Measurements from ENCODE around the gene SH3PXD2A. TPM values are rescaled to one million over a fixed set of nuclear protein-coding genes. Genes with fewer than 3 reads are reported as not detected.
"Not testable (repeated sequence)": the region's sequence is repeated elsewhere in the genome, so short reads cannot be mapped to it uniquely, and the experiment has no call there.

Gene SH3PXD2A
- total RNA-seq, 1 experiment from 2014 or later = 3.1 TPM

- in situ Hi-C loops (cut with HindIII; ENCODE audit: low pct_unique_long_range_greater_than_20kb, low sequenced_read_pairs); DNase-seq (ENCODE audit: low read depth): not testable (repeated sequence)
These were observed 249.3 kb downstream of the SH3PXD2A start for GRCh38 chr10:103606097-103606438.

DNA sequence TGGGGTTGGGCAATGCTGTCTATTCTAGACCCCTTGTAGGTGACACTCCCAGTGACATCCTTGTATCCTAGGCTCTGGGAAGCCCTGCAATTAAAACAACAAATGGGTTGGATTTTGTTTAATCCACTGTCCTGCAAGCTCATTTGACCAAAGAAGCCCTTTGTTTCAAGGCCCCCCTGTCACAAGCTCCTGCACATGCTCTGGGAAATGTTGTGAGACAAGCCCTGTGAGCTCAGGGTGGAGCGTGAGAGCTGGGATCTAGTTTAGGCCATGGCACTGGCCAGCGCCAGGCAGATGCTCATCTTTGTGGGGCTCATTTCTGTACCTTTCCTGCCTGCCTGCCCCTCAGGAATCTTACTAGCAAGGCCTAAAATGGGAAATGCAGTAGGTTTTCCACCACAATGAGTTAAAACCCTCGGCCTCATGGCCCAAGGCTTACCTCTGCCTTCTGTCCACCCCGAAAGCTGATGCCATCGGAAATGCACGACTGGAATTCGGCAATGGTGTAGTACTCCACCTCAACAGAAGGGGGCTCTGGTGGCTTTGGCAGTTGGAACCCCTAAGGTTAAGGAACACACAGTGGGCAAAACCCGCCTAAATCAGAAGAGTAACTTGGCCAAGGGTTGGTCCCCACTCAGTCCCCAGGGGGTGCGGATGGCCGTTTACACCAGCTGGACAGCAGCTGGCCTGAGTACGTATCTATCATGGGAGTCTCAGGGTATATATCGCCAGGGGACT lies 249.8 kb downstream of the SH3PXD2A start:
- no peak for DNase-seq (ENCODE audit: low read depth)
- in situ Hi-C loops (cut with HindIII; ENCODE audit: low pct_unique_long_range_greater_than_20kb, low sequenced_read_pairs) = no loop called here

DNA sequence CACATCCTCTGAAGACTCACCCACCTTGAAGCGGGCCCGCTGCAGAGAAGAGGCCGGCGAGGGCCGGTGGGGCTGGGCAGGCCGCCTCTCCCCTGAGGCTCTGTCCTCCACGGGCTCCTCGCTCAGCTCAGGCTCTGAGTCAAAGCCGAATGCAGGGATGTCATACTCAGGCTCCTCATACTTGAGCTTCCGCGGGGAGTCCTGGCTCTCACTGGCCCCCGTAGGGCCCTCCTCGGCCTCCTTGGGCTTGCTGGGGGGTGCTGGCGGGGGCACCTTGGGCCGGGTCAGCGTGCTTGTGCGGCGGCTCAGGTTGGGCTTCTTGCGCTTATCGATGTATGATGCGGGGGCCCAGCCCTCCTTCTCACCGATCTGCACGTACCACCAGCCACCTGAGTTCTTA lies 252.0 kb downstream of the SH3PXD2A start:
- no peak for DNase-seq (ENCODE audit: low read depth)
- in situ Hi-C loops (cut with HindIII; ENCODE audit: low pct_unique_long_range_greater_than_20kb, low sequenced_read_pairs) = no loop called here

DNA sequence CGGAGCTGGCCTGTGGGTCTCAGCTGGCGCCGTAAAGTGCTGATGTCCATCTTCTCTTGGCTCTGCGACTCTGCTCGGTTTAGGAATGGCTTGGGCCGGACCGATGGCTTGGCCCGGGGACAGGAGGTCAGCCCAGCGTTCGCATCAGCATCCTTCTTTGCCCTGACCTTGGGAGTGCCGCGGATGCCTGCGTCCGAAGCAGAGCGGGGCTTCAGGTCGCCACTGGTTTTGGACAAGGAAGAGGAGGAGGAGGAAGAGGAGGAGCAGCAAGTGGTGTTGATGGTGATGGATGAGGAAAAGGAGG lies 252.6 kb downstream of the SH3PXD2A start:
- DNase-seq (ENCODE audit: low read depth) = no peak
- in situ Hi-C loops (cut with HindIII; ENCODE audit: low pct_unique_long_range_greater_than_20kb, low sequenced_read_pairs) = no loop called here

- no peak for DNase-seq (ENCODE audit: low read depth)
- in situ Hi-C loops (cut with HindIII; ENCODE audit: low pct_unique_long_range_greater_than_20kb, low sequenced_read_pairs) = no loop called here
These were observed 253.1 kb downstream of the SH3PXD2A start for GRCh38 chr10:103602028-103602851.

DNA sequence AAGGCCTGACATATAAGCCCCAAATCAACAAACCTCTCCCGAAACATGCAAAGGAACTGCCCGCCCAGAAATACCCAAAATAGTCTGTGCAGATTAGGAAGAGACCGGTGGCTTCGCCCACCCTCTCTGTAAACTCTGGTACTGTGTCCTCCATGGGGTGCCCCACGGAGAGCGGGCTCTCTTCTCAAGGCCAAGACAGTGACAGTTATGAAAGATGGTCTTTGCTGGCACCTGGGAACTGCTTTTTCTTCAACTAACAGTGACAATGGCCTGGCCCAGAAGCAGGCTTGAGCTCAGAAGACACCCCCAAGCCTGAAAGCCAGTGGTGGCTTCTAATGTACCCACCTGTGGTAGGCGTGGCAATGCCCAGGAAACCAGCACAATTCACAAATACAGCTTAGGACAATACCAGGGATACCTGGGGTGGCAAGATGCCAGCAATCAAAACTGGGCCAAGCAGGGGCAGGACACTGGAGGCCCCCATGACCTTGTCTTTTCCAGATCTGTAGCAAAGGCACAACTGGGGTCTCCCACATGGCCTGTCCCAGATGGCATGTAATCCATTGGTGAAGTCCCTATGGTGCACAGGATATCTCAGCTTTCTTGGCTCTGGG lies 254.3 kb downstream of the SH3PXD2A start:
- DNase-seq (ENCODE audit: low read depth) = no peak
- in situ Hi-C loops (cut with HindIII; ENCODE audit: low pct_unique_long_range_greater_than_20kb, low sequenced_read_pairs) = no loop called here

GRCh38 chr10:103600325-103600724 lies 255.1 kb downstream of the SH3PXD2A start:
- no peak for DNase-seq (ENCODE audit: low read depth)
- in situ Hi-C loops (cut with HindIII; ENCODE audit: low pct_unique_long_range_greater_than_20kb, low sequenced_read_pairs) = no loop called here

DNA sequence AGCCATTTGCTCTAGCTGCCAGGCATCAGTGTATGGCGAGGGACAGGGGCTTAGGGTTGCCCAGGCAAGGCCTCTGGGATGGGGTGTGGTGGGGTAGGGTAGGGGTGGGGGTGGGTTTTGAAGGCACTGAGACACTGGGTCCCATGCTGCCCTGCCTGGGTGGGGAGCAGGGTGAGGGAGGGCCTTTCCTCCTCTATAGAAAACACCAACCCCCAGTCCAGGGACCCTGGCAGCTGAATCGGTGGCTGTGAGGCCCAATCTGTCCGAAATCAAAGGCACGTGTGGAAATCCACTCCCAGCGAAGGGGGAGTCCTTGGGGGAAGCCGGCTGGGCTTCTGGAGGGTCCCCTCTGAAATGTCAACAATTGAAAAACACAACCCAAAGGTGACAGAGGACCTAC lies 255.5 kb downstream of the SH3PXD2A start:
- DNase-seq (ENCODE audit: low read depth) = no peak
- in situ Hi-C loops (cut with HindIII; ENCODE audit: low pct_unique_long_range_greater_than_20kb, low sequenced_read_pairs) = no loop called here

DNA sequence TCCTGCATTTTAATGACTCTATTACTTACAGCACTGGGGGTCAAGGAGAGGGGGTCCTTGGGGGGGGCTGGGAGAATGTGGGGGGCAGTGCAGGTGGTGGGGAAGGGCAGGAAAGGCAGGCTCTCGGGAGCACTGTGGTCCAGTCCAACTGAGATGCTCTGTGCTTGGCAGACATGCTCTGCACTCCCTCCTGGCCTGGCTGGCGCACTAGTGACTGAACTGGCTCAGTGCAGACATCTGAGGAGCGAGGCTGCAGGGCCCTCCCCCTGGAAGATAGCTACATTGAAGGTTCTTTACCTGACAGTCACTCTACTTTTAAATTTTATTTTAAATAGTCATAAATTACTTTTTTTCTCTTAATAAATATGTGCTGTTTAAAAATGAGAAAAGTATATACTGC lies 256.2 kb downstream of the SH3PXD2A start:
- in situ Hi-C loops (cut with HindIII; ENCODE audit: low pct_unique_long_range_greater_than_20kb, low sequenced_read_pairs) = no loop called here
- no peak for DNase-seq (ENCODE audit: low read depth)

GRCh38 chr10:103598654-103599115 lies 256.7 kb downstream of the SH3PXD2A start:
- DNase-seq (ENCODE audit: low read depth) = peak; percentile 61

DNA sequence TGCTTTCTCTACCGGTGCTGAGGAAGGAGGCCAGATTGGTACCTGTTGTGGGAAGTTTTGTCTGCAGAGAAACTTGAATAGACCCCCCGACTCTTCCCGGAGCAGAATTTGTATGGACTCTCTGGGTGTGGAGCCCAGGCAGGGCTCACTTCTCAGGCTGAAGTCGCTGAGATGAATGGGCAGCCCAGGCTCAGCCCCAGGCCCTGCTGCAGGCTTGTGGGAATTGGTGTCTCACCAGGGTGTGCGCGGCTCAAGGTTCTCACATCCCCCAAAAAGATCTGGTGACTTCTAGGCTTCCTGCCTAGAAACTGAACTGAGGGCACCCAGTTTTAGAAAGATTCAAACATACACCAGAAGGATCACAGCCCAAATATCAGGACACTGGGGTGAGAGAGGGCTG lies 258.4 kb downstream of the SH3PXD2A start:
- in situ Hi-C loops (cut with HindIII; ENCODE audit: low pct_unique_long_range_greater_than_20kb, low sequenced_read_pairs) = no loop called here
- no peak for DNase-seq (ENCODE audit: low read depth)

More at GRCh38 chr10:103598654-103599115, 256.7 kb downstream of the SH3PXD2A start:
- in situ Hi-C loops (cut with HindIII; ENCODE audit: low pct_unique_long_range_greater_than_20kb, low sequenced_read_pairs) = no loop called here

- no peak for DNase-seq (ENCODE audit: low read depth)
- in situ Hi-C loops (cut with HindIII; ENCODE audit: low pct_unique_long_range_greater_than_20kb, low sequenced_read_pairs) = no loop called here
These were observed 259.2 kb downstream of the SH3PXD2A start for GRCh38 chr10:103595933-103596726.

DNA sequence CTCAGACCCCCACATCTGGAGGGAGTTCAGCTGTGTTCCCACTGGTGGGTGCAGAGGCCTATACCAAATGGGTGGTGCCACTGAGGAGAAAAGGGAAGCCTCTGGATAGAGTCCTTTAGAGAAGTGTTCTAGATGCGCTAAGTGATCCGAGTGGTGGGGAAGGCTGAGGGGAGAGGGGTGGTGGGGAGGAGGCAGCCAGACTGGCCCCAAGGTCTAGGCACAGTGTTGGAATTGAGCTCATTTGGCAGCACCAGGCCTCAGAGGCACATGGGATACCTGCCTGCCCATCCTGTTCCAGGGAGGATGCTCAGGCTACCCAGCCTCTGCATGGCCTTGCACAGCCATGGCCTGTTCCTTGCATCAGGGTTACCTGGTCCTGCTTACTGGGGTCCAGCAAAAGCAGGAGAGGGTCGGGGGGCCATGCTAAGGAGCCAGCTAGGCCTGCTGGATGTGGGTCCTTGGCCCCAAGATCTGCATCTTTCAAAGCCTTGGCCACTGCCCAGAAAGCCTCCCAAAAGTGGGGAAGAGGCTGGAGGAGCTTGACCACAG lies 262.3 kb downstream of the SH3PXD2A start:
- no peak for DNase-seq (ENCODE audit: low read depth)
- in situ Hi-C loops (cut with HindIII; ENCODE audit: low pct_unique_long_range_greater_than_20kb, low sequenced_read_pairs) = no loop called here

DNA sequence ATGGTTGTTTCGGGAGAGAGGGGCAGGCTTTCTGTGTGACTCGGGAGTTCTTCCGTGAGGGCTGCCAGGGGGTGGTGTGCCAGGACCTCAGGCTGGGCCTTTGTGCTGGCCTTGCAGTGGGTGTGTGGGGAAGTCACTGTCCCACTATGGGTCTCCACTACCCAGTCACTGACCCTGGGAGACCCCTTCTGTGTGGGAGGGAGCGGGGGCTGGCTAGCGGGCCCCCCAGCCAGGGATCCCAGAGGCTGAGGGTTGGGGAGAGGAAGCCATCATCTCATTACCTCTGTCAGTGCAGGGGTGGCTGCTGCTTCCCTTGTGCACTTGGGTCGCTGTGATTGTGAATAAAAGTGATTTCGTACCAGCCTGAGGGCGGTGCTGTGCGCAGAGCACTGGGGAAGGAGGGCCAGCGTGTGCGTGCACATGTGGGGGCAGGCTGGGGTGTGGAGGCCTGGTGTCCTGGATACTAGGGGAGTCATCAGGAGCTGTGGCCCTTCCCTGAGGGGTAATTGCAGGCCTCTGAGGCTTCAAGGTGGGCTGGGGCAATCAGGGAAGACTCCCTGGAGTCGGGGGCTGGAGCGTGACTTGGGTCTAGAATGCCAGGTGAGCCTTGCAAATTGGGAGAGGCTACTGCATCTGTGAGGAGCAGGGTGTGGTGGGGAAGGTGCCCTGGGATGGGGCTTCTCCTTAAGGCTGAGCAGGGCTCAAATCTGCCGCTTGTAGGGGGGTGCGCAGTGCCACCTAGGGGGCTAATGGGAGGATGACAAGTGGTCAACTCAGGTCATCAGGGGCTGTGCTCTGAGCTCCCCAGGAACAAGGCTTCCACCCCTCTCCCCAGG lies 263.0 kb downstream of the SH3PXD2A start:
- peak; percentile 22 for DNase-seq (ENCODE audit: low read depth)
- in situ Hi-C loops (cut with HindIII; ENCODE audit: low pct_unique_long_range_greater_than_20kb, low sequenced_read_pairs) = no loop called here

- in situ Hi-C loops (cut with HindIII; ENCODE audit: low pct_unique_long_range_greater_than_20kb, low sequenced_read_pairs) = no loop called here
- no peak for DNase-seq (ENCODE audit: low read depth)
These were observed 264.6 kb downstream of the SH3PXD2A start for GRCh38 chr10:103590744-103591291.

DNA sequence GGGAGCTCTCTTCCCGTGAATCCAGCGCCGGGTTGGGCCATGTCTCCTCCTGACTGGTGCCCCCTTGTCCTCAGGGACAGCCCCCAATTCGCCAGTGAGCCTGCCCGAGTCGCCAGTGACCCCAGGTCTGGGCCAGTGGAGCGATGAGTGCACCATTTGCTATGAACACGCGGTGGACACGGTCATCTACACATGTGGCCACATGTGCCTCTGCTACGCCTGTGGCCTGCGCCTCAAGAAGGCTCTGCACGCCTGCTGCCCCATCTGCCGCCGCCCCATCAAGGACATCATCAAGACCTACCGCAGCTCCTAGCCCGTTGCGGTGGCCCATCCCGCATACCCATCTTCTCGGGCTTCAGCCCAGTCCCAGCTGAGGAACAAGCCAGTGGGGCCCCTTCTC lies 265.3 kb downstream of the SH3PXD2A start:
- DNase-seq (ENCODE audit: low read depth) = no peak
- in situ Hi-C loops (cut with HindIII; ENCODE audit: low pct_unique_long_range_greater_than_20kb, low sequenced_read_pairs) = no loop called here

DNA sequence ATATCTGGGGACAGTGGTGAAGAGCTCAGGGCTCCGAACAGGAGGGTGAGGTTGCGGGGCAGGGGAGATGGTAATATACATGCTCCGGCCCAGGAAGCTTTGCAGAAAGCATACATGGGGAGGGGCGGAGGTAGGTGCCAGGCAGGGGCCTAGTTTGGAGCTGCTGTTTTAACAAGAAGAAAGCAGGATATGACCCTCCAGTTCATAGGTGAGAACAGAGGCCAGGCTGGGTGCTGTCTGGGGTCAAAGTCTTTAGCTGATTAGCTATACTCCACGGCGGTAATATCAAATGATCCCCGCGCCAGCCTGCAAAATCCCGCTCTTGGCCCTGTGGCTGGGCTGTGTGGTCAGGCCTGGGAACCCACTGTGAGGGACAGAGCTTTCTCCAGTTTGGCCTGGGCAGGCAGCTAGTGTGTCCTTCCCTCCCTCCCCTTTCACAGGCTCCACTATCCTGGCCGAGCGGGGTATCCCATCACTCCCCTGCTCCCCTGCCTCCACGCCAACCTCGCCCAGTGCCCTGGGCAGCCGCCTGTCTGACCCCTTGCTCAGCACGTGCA lies 266.2 kb downstream of the SH3PXD2A start:
- in situ Hi-C loops (cut with HindIII; ENCODE audit: low pct_unique_long_range_greater_than_20kb, low sequenced_read_pairs) = no loop called here

More for the DNA sequence above, 266.2 kb downstream of the SH3PXD2A start:
- DNase-seq (ENCODE audit: low read depth) = no peak

Measured in Caki2 (cell line).